ENCODE data around the gene PDCD5. TPM values are rescaled to one million over a fixed set of nuclear protein-coding genes. Genes with fewer than 3 reads are reported as not detected.

The PDCD5 gene
- total RNA-seq, 1 donor from 2014 or later = 37.1 TPM

- no peak overlapping the region for H3K4me3 ChIP-seq (ENCODE audit: low read length in 3 of 3)
- no peaks in the 10 kb centered on the region for H3K4me1 ChIP-seq (ENCODE audit: control insufficient read depth in 3 of 3, insufficient read depth in 3 of 3, low read length in 3 of 3)
- H3K36me3 ChIP-seq (ENCODE audit: control insufficient read depth in 3 of 3, insufficient read depth in 3 of 3, low read length in 3 of 3) = peaks cover 30 to 49% (median 49%) of the 10 kb centered on the region in 3 donors
- no peaks in the 10 kb centered on the region for H3K9me3 ChIP-seq (ENCODE audit: control insufficient read depth in 3 of 3, low read length in 3 of 3)
- H3K27me3 ChIP-seq (ENCODE audit: control insufficient read depth in 3 of 3, insufficient read depth in 3 of 3, low read length in 3 of 3) = no peaks in the 10 kb centered on the region
- no peak overlapping the region for H3K27ac ChIP-seq (ENCODE audit: low read depth, low read length)
- H3K9ac ChIP-seq (ENCODE audit: low read depth in 1 of 3, low read length in 3 of 3) = no peak overlapping the region
Observed at GRCh38 chr19:32603961-32604360, 23.0 kb downstream of the PDCD5 start.

- Histone ChIP-seq H3K27ac (ENCODE audit: low read depth, low read length) (no peak overlapping the region), H3K9me3 (ENCODE audit: control insufficient read depth in 3 of 3, low read length in 3 of 3) (no peaks in the 10 kb centered on the region), H3K4me1 (ENCODE audit: control insufficient read depth in 3 of 3, insufficient read depth in 3 of 3, low read length in 3 of 3) (no peaks in the 10 kb centered on the region), H3K9ac (ENCODE audit: low read depth in 1 of 3, low read length in 3 of 3) (no peak overlapping the region), H3K4me3 (ENCODE audit: low read length in 3 of 3) (no peak overlapping the region), H3K27me3 (ENCODE audit: control insufficient read depth in 3 of 3, insufficient read depth in 3 of 3, low read length in 3 of 3) (no peaks in the 10 kb centered on the region), H3K36me3 (ENCODE audit: control insufficient read depth in 3 of 3, insufficient read depth in 3 of 3, low read length in 3 of 3) (peaks cover 26 to 46% (median 43%) of the 10 kb centered on the region in 3 donors)
Observed at GRCh38 chr19:32605544-32605943, 24.6 kb downstream of the PDCD5 start.

DNA sequence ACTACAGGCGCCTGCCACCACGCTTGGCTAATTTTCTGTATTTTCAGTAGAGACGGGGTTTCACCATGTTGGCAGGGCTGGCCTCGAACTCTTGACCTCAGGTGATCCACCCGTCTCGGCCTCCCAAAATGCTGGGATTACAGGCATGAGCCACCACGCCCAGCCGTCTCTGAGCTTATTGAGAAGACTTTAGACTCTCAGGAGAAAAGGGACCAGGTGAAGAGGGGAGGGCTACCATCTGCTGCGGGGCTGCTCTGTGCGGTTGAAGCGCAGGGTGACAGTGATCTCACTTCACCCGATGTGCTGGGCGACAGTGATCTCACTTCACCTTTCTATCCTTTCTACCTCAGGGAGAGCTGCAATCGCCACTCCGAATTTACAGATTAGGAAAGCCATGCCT lies 25.3 kb downstream of the PDCD5 start:
- peaks cover 28 to 48% (median 43%) of the 10 kb centered on the region in 3 donors for H3K36me3 ChIP-seq (ENCODE audit: control insufficient read depth in 3 of 3, insufficient read depth in 3 of 3, low read length in 3 of 3)
- H3K27me3 ChIP-seq (ENCODE audit: control insufficient read depth in 3 of 3, insufficient read depth in 3 of 3, low read length in 3 of 3) = no peaks in the 10 kb centered on the region
- no peak overlapping the region for H3K9ac ChIP-seq (ENCODE audit: low read depth in 1 of 3, low read length in 3 of 3)
- H3K9me3 ChIP-seq (ENCODE audit: control insufficient read depth in 3 of 3, low read length in 3 of 3) = no peaks in the 10 kb centered on the region
- H3K4me1 ChIP-seq (ENCODE audit: control insufficient read depth in 3 of 3, insufficient read depth in 3 of 3, low read length in 3 of 3) = no peaks in the 10 kb centered on the region
- H3K4me3 ChIP-seq (ENCODE audit: low read length in 3 of 3) = no peak overlapping the region
- H3K27ac ChIP-seq (ENCODE audit: low read depth, low read length) = no peak overlapping the region

- H3K9me3 ChIP-seq (ENCODE audit: control insufficient read depth in 3 of 3, low read length in 3 of 3) = no peaks in the 10 kb centered on the region
- no peak overlapping the region for H3K4me3 ChIP-seq (ENCODE audit: low read length in 3 of 3)
- H3K36me3 ChIP-seq (ENCODE audit: control insufficient read depth in 3 of 3, insufficient read depth in 3 of 3, low read length in 3 of 3) = peaks cover 35 to 49% (median 41%) of the 10 kb centered on the region in 3 donors
- H3K4me1 ChIP-seq (ENCODE audit: control insufficient read depth in 3 of 3, insufficient read depth in 3 of 3, low read length in 3 of 3) = no peaks in the 10 kb centered on the region
- H3K9ac ChIP-seq (ENCODE audit: low read depth in 1 of 3, low read length in 3 of 3) = no peak overlapping the region
- H3K27ac ChIP-seq (ENCODE audit: low read depth, low read length) = no peak overlapping the region
- H3K27me3 ChIP-seq (ENCODE audit: control insufficient read depth in 3 of 3, insufficient read depth in 3 of 3, low read length in 3 of 3) = no peaks in the 10 kb centered on the region
Observed at GRCh38 chr19:32607479-32607878, 26.5 kb downstream of the PDCD5 start.

DNA sequence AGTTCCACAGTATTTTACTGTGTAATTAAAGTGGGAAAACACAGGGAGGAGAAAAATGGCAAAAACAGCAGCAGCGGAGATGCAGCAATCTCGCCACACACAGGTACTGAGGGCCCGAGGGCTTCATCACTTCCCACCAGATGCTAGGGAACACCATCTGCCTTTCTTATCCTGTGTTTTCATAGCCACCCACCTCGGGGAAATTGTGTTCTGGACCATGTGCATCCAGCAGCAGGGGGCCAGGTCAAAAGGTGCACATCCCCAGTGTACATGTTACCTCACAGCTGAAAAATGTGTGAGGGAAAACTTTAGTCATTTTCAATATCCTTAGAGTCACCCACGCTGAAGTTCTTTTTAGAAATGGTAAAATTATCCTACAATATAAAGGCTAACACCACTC lies 30.2 kb downstream of the PDCD5 start:
- H3K4me1 ChIP-seq (ENCODE audit: control insufficient read depth in 3 of 3, insufficient read depth in 3 of 3, low read length in 3 of 3) = no peaks in the 10 kb centered on the region
- peaks cover 38 to 53% (median 50%) of the 10 kb centered on the region in 3 donors for H3K36me3 ChIP-seq (ENCODE audit: control insufficient read depth in 3 of 3, insufficient read depth in 3 of 3, low read length in 3 of 3)
- no peak overlapping the region for H3K27ac ChIP-seq (ENCODE audit: low read depth, low read length)
- H3K27me3 ChIP-seq (ENCODE audit: control insufficient read depth in 3 of 3, insufficient read depth in 3 of 3, low read length in 3 of 3) = no peaks in the 10 kb centered on the region
- H3K9me3 ChIP-seq (ENCODE audit: control insufficient read depth in 3 of 3, low read length in 3 of 3) = peaks cover 0 to 4% (median 0%) of the 10 kb centered on the region in 3 donors
- H3K4me3 ChIP-seq (ENCODE audit: low read length in 3 of 3) = no peak overlapping the region
- no peak overlapping the region for H3K9ac ChIP-seq (ENCODE audit: low read depth in 1 of 3, low read length in 3 of 3)

DNA sequence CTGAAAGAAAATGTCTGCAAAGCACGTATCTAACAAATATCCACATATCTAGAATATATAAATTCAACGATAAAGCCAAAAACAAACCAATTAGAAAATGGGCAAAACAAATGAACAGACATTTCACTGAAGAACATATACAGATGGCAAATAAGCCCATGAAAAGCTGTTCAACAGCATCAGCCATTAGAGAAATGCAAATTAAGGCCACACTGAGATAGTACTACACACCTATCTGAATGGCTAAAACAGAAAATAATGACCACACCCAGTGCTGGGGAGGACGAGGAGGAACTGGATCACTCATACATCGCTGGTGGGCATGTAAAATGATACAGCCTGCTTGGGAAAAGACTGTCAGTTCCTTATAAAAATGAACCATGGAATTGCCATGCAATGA lies 32.0 kb downstream of the PDCD5 start:
- Histone ChIP-seq H3K9ac (ENCODE audit: low read depth in 1 of 3, low read length in 3 of 3) (no peak overlapping the region), H3K4me3 (ENCODE audit: low read length in 3 of 3) (no peak overlapping the region), H3K36me3 (ENCODE audit: control insufficient read depth in 3 of 3, insufficient read depth in 3 of 3, low read length in 3 of 3) (peaks cover 32 to 49% (median 49%) of the 10 kb centered on the region in 3 donors), H3K4me1 (ENCODE audit: control insufficient read depth in 3 of 3, insufficient read depth in 3 of 3, low read length in 3 of 3) (no peaks in the 10 kb centered on the region), H3K27me3 (ENCODE audit: control insufficient read depth in 3 of 3, insufficient read depth in 3 of 3, low read length in 3 of 3) (no peaks in the 10 kb centered on the region), H3K27ac (ENCODE audit: low read depth, low read length) (no peak overlapping the region), H3K9me3 (ENCODE audit: control insufficient read depth in 3 of 3, low read length in 3 of 3) (peaks cover 0 to 4% (median 0%) of the 10 kb centered on the region in 3 donors)

DNA sequence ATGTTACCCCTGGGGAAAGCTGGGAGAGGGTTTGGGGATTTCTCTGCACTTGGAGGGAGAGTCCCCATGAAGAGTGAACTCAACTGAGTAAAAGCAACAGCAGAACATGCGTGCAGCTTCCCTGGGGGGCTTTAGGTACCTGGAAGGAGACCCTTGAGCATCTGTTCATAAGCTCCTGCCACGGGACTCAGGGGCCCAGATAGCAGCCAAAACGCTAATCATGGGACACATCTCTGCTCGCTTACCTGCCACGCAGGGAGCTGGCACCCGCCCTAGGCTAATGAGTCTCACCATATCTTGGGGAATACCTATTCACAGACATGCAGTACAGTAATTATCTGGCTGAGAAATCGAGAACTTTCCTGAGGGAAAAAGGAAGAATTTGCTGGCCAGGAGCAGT lies 33.9 kb downstream of the PDCD5 start:
- peaks cover 44 to 64% (median 61%) of the 10 kb centered on the region in 3 donors for H3K36me3 ChIP-seq (ENCODE audit: control insufficient read depth in 3 of 3, insufficient read depth in 3 of 3, low read length in 3 of 3)
- no peak overlapping the region for H3K27ac ChIP-seq (ENCODE audit: low read depth, low read length)
- H3K4me1 ChIP-seq (ENCODE audit: control insufficient read depth in 3 of 3, insufficient read depth in 3 of 3, low read length in 3 of 3) = no peaks in the 10 kb centered on the region
- no peaks in the 10 kb centered on the region for H3K27me3 ChIP-seq (ENCODE audit: control insufficient read depth in 3 of 3, insufficient read depth in 3 of 3, low read length in 3 of 3)
- H3K9me3 ChIP-seq (ENCODE audit: control insufficient read depth in 3 of 3, low read length in 3 of 3) = peaks cover 0 to 4% (median 0%) of the 10 kb centered on the region in 3 donors
- no peak overlapping the region for H3K9ac ChIP-seq (ENCODE audit: low read depth in 1 of 3, low read length in 3 of 3)
- no peak overlapping the region for H3K4me3 ChIP-seq (ENCODE audit: low read length in 3 of 3)

GRCh38 chr19:32615569-32615968 lies 34.6 kb downstream of the PDCD5 start:
- no peak overlapping the region for H3K4me3 ChIP-seq (ENCODE audit: low read length in 3 of 3)
- no peak overlapping the region for H3K9ac ChIP-seq (ENCODE audit: low read depth in 1 of 3, low read length in 3 of 3)
- no peaks in the 10 kb centered on the region for H3K4me1 ChIP-seq (ENCODE audit: control insufficient read depth in 3 of 3, insufficient read depth in 3 of 3, low read length in 3 of 3)
- H3K27me3 ChIP-seq (ENCODE audit: control insufficient read depth in 3 of 3, insufficient read depth in 3 of 3, low read length in 3 of 3) = no peaks in the 10 kb centered on the region
- peaks cover 44 to 64% (median 62%) of the 10 kb centered on the region in 3 donors for H3K36me3 ChIP-seq (ENCODE audit: control insufficient read depth in 3 of 3, insufficient read depth in 3 of 3, low read length in 3 of 3)
- peaks cover 0 to 4% (median 0%) of the 10 kb centered on the region in 3 donors for H3K9me3 ChIP-seq (ENCODE audit: control insufficient read depth in 3 of 3, low read length in 3 of 3)
- H3K27ac ChIP-seq (ENCODE audit: low read depth, low read length) = no peak overlapping the region

DNA sequence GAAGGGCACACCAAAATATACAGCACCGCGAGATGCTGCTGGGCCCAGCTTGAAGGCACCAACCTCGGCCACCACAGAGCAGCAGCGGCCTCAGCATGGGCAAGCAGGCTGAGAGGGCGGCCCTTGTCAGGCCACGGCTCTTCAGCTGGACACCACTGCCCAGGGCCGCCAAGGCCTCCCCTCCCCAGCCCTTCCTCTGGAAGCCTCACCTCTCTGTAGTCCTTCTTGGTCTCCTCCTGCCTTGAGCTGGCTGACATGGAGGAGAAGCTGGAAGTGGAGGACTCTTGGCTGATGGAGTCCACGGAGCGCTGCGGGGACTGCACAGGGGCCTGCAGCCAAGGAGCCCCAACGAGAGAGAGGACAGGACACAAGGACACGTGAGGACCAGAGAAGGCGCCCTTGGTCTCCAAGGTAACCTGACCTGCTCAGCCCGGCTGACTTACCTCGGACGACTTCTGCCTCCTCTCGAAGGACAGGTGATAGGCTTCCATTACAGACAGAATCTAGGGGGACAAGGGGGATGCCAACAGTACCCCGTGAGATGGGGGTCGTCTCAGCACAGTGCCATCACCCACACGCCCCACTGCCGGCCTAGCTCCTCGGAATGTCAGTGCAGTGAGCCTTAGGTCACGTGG lies 38.2 kb downstream of the PDCD5 start:
- H3K9ac ChIP-seq (ENCODE audit: low read depth in 1 of 3, low read length in 3 of 3) = no peak overlapping the region
- no peaks in the 10 kb centered on the region for H3K9me3 ChIP-seq (ENCODE audit: control insufficient read depth in 3 of 3, low read length in 3 of 3)
- H3K27ac ChIP-seq (ENCODE audit: low read depth, low read length) = no peak overlapping the region
- H3K27me3 ChIP-seq (ENCODE audit: control insufficient read depth in 3 of 3, insufficient read depth in 3 of 3, low read length in 3 of 3) = no peaks in the 10 kb centered on the region
- H3K4me3 ChIP-seq (ENCODE audit: low read length in 3 of 3) = no peak overlapping the region
- no peaks in the 10 kb centered on the region for H3K4me1 ChIP-seq (ENCODE audit: control insufficient read depth in 3 of 3, insufficient read depth in 3 of 3, low read length in 3 of 3)
- H3K36me3 ChIP-seq (ENCODE audit: control insufficient read depth in 3 of 3, insufficient read depth in 3 of 3, low read length in 3 of 3) = peaks cover 54 to 64% (median 62%) of the 10 kb centered on the region in 3 donors

DNA sequence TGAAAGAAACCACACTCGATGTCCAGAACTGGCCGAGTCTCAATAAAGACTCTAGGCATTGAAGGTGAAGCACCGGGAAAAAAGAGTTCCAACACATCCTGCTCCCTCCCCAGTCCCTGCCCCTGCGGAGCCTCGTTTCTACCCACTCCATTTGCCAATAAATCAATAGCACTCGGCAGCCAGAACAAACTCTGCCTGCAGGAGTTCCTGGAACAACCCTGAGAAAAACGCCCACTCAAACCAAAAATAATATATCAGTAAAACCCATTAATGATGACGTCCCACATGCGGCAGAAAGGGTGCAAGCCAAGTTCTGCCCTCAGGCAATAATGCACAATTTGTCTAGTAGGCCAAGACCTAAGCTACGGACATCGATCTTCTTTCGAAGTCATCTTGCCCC lies 41.0 kb downstream of the PDCD5 start:
- Histone ChIP-seq H3K27ac (ENCODE audit: low read depth, low read length) (no peak overlapping the region), H3K27me3 (ENCODE audit: control insufficient read depth in 3 of 3, insufficient read depth in 3 of 3, low read length in 3 of 3) (no peaks in the 10 kb centered on the region), H3K9me3 (ENCODE audit: control insufficient read depth in 3 of 3, low read length in 3 of 3) (no peaks in the 10 kb centered on the region), H3K36me3 (ENCODE audit: control insufficient read depth in 3 of 3, insufficient read depth in 3 of 3, low read length in 3 of 3) (peaks cover 41 to 58% (median 50%) of the 10 kb centered on the region in 3 donors), H3K4me1 (ENCODE audit: control insufficient read depth in 3 of 3, insufficient read depth in 3 of 3, low read length in 3 of 3) (no peaks in the 10 kb centered on the region), H3K4me3 (ENCODE audit: low read length in 3 of 3) (no peak overlapping the region), H3K9ac (ENCODE audit: low read depth in 1 of 3, low read length in 3 of 3) (no peak overlapping the region)

Data from skeletal muscle tissue (tissue), 4 donors.